BE2C (cell line): ENCODE data around the gene TTC31.

Experiments
- DNase-seq: peaks from one replicate; pipeline ENCODE4 v3.0.0-alpha.2; 2020
- H3K27me3 ChIP-seq: fragments of 250-450 bp; sonication (Bioruptor Pico); 2 replicates; pipeline ENCODE4 v1.5.1; 2020; ENCODE audit warnings: mild to moderate bottlenecking
- H3K36me3 ChIP-seq: fragments of 250-450 bp; sonication (Bioruptor Pico); 2 replicates; pipeline ENCODE4 v1.5.1; 2020; ENCODE audit warnings: mild to moderate bottlenecking
- H3K4me1 ChIP-seq: fragments of 250-450 bp; sonication (Bioruptor Pico); 2 replicates; pipeline ENCODE4 v1.5.1; 2020
- H3K4me3 ChIP-seq: 2 replicates; pipeline ENCODE4 v1.5.1; 2011; ENCODE audit warnings: low read depth, low read length
- H3K9me3 ChIP-seq: fragments of 250-450 bp; sonication (Bioruptor Pico); 2 replicates; pipeline ENCODE4 v1.5.1; 2020
- TF ChIP-seq, protein P1 (sequence below): IDR thresholded peaks from 2 replicates; pipeline ENCODE4 v1.5.1; 2012; ENCODE audit warnings: mild to moderate bottlenecking, low read depth, low read length

Gene TTC31

DNA sequence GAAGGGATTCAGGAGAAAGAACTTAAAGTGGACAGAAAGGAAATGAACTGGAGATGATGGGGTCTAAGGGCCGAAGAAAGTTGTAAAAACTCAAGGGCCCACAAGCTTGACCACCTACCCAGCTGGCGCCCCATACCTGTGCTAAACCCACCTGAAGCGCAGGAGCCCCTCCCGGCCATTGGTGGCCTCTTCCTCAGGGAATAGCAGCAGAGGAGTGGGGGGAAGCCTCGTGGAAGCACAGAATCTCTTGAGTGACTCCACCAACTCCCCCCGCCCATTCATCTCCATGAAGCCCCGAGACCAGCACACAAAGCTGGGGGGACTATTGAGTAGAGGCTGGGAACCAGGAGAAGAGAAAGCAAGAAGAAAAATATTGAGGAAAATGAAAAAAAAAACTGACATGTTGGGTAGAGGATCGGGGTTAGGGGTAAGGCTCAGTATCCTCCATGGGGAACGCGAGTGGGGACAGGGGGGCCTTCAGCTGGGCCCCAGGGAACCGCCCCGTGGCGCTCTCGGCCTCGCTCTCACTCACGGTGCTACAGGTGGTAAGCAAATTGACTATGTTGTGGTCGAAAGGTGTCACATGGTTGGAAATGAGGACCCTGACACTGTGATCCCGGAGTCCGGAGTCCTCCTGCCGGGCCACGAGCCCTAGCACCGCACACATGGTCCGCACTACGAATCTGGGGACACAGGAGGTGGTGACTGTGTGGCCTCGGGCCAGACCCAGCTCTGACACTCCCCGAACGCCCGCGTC is 45.9 kb downstream of the TTC31 start:
- Histone ChIP-seq H3K4me1 (no peaks in the 10 kb centered on the region), H3K4me3 (peak overlapping the region; percentile 87), H3K36me3 (peaks cover 31% of the 10 kb centered on the region), H3K27me3 (no peaks in the 10 kb centered on the region), H3K9me3 (no peaks in the 10 kb centered on the region)
- no peak for DNase-seq
- TF ChIP-seq, protein P1, sequence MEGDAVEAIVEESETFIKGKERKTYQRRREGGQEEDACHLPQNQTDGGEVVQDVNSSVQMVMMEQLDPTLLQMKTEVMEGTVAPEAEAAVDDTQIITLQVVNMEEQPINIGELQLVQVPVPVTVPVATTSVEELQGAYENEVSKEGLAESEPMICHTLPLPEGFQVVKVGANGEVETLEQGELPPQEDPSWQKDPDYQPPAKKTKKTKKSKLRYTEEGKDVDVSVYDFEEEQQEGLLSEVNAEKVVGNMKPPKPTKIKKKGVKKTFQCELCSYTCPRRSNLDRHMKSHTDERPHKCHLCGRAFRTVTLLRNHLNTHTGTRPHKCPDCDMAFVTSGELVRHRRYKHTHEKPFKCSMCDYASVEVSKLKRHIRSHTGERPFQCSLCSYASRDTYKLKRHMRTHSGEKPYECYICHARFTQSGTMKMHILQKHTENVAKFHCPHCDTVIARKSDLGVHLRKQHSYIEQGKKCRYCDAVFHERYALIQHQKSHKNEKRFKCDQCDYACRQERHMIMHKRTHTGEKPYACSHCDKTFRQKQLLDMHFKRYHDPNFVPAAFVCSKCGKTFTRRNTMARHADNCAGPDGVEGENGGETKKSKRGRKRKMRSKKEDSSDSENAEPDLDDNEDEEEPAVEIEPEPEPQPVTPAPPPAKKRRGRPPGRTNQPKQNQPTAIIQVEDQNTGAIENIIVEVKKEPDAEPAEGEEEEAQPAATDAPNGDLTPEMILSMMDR, result no peak

- Histone ChIP-seq H3K4me1 (no peaks in the 10 kb centered on the region), H3K4me3 (peak within 1 kb of the TSS; percentile 87), H3K36me3 (peaks cover 31% of the 10 kb centered on the region), H3K9me3 (no peaks in the 10 kb centered on the region), H3K27me3 (no peaks in the 10 kb centered on the region)
- TF ChIP-seq, protein P1, result no peak
- DNase-seq, result peak; percentile 94
Measured at GRCh38 chr2:74529357-74530238, 46.7 kb downstream of the TTC31 start, which contains the start of the genes AUP1 and HTRA2. TSS of gene AUP1 (minus strand) at chr2:74529706. CDS start at chr2:74529629, 77 bp downstream. TSS of gene HTRA2 (plus strand) at chr2:74529933. CDS start at chr2:74530007, 74 bp downstream.

DNA sequence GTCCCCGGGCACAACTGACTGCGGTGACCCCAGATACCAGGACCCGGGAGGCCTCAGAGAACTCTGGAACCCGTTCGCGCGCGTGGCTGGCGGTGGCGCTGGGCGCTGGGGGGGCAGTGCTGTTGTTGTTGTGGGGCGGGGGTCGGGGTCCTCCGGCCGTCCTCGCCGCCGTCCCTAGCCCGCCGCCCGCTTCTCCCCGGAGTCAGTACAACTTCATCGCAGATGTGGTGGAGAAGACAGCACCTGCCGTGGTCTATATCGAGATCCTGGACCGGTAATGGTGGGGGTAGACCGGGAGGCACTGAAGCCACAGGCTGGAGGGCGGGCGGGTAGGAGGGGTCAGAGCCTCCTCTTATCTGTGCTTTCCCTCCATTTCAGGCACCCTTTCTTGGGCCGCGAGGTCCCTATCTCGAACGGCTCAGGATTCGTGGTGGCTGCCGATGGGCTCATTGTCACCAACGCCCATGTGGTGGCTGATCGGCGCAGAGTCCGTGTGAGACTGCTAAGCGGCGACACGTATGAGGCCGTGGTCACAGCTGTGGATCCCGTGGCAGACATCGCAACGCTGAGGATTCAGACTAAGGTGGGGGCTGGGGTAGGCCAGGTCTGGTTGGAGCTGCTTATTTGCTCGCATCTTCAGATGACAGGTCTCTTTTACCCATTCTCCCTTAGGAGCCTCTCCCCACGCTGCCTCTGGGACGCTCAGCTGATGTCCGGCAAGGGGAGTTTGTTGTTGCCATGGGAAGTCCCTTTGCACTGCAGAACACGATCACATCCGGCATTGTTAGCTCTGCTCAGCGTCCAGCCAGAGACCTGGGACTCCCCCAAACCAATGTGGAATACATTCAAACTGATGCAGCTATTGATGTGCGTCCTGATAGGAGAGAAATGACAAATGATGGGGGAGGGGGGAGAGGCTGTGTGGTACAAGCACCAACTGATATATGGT is 47.6 kb downstream of the TTC31 start:
- TF ChIP-seq, protein P1, result no peak
- peak; percentile 35 for DNase-seq
- Histone ChIP-seq H3K36me3 (peaks cover 28% of the 10 kb centered on the region), H3K9me3 (no peaks in the 10 kb centered on the region), H3K4me1 (no peaks in the 10 kb centered on the region), H3K27me3 (no peaks in the 10 kb centered on the region), H3K4me3 (peak overlapping the region; percentile 87)

DNA sequence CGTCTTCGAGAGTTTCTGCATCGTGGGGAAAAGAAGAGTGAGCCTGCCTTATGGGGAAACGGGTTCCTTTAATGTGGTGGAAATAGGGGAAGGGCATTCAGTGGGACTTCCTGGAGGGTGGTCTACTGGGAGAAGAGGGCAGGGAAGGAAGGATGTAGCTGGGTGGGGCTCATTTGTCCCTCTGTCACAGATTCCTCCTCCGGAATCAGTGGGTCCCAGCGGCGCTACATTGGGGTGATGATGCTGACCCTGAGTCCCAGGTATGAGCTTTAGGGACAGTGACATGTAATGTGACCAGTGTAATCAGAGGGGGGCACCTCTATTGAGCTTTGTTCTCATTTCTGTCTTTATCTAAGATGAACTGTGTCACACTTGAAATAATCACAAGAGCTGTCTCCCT is 48.8 kb downstream of the TTC31 start:
- Histone ChIP-seq H3K9me3 (no peaks in the 10 kb centered on the region), H3K36me3 (peaks cover 16% of the 10 kb centered on the region), H3K4me1 (no peaks in the 10 kb centered on the region), H3K27me3 (no peaks in the 10 kb centered on the region), H3K4me3 (no peak overlapping the region; the same call in 1 of the 2 replicates)
- no peak for DNase-seq
- TF ChIP-seq, protein P1, result no peak

DNA sequence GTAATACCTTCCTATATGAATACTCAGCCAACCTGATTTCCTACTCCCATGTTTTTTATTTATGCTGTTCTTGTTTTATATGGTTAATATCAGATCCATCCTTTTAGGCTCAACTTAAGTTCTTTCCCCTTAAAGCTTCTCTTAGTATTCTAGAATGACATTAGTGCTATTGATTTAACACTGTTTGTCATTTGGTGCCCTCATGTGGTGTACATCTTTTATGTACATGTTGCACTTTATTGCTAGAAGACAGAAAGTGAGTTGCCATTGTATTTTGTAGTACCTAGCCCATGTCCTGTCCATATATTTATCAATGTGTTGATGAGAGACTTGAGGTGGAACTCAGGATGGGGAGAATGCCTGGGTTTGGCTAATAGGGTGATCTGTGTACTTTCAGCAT is 49.3 kb downstream of the TTC31 start:
- H3K4me1 ChIP-seq, result no peaks in the 10 kb centered on the region
- H3K36me3 ChIP-seq, result peaks cover 11% of the 10 kb centered on the region
- no peak overlapping the region for H3K4me3 ChIP-seq
- DNase-seq, result no peak
- H3K9me3 ChIP-seq, result no peaks in the 10 kb centered on the region
- no peaks in the 10 kb centered on the region for H3K27me3 ChIP-seq
- TF ChIP-seq, protein P1, result peak; percentile 33; the same call in 1 of the 2 replicates
